Endothelial cell of hepatic sinusoid (primary cell): Measurements from ENCODE around the gene TDP1.

Source experiments
- in situ Hi-C: cut with HindIII; loops from 2 replicates; pipeline ENCODE4 v1.10.0; 2017; ENCODE audit warnings: low sequenced_read_pairs

TDP1 gene

GRCh38 chr14:90039253-90040010 lies 83.7 kb downstream of the TDP1 start:
- in situ Hi-C loops = loop anchor here (10.0 kb wide), 1 partner anchor 45 kb away; no protein-coding TSS in a partner anchor

- in situ Hi-C loops = no loop called here
Observed at GRCh38 chr14:90040411-90040810, 84.7 kb downstream of the TDP1 start.

- in situ Hi-C loops = no loop called here
Observed at GRCh38 chr14:90042496-90043252, 86.9 kb downstream of the TDP1 start.

GRCh38 chr14:90045616-90046015 lies 89.9 kb downstream of the TDP1 start:
- in situ Hi-C loops = no loop called here

GRCh38 chr14:90049390-90049789 lies 93.7 kb downstream of the TDP1 start:
- in situ Hi-C loops = no loop called here

GRCh38 chr14:90050271-90050670 lies 94.5 kb downstream of the TDP1 start:
- in situ Hi-C loops = no loop called here

GRCh38 chr14:90053044-90053443 lies 97.3 kb downstream of the TDP1 start:
- in situ Hi-C loops = no loop called here

GRCh38 chr14:90054803-90055202 lies 99.1 kb downstream of the TDP1 start:
- in situ Hi-C loops = no loop called here

- in situ Hi-C loops = no loop called here
Observed at GRCh38 chr14:90056826-90057225, 101.1 kb downstream of the TDP1 start.

GRCh38 chr14:90058876-90059458 lies 103.2 kb downstream of the TDP1 start:
- in situ Hi-C loops = no loop called here

GRCh38 chr14:90060312-90060964 lies 104.7 kb downstream of the TDP1 start:
- in situ Hi-C loops = no loop called here

GRCh38 chr14:90060965-90061684 lies 105.4 kb downstream of the TDP1 start:
- in situ Hi-C loops = no loop called here

GRCh38 chr14:90061685-90062126 lies 106.0 kb downstream of the TDP1 start, which contains the start of gene KCNK13:
TSS of gene KCNK13 (plus strand) at chr14:90061994. CDS start at chr14:90062206, 212 bp downstream.
- in situ Hi-C loops = no loop called here

GRCh38 chr14:90062127-90062794 lies 106.5 kb downstream of the TDP1 start:
- in situ Hi-C loops = no loop called here

- in situ Hi-C loops = no loop called here
Observed at GRCh38 chr14:90062822-90063539, 107.3 kb downstream of the TDP1 start.

GRCh38 chr14:90072350-90072749 lies 116.6 kb downstream of the TDP1 start:
- in situ Hi-C loops = no loop called here

- in situ Hi-C loops = no loop called here
Observed at GRCh38 chr14:90079576-90079975, 123.8 kb downstream of the TDP1 start.

GRCh38 chr14:90087433-90087832 lies 131.7 kb downstream of the TDP1 start:
- in situ Hi-C loops = loop anchor here (10.0 kb wide), 1 partner anchor 53 kb away; no protein-coding TSS in a partner anchor

- in situ Hi-C loops = loop anchor here (10.0 kb wide), 1 partner anchor 53 kb away; no protein-coding TSS in a partner anchor
Observed at GRCh38 chr14:90088176-90088575, 132.4 kb downstream of the TDP1 start.
